A172 (cell line): Measurements from ENCODE around the gene MLST8. TPM values are rescaled to one million over a fixed set of nuclear protein-coding genes. Genes with fewer than 3 reads are reported as not detected.
"Not testable (repeated sequence)": the region's sequence is repeated elsewhere in the genome, so short reads cannot be mapped to it uniquely, and the experiment has no call there.

Experiments used
- DNase-seq: peaks from one replicate; pipeline ENCODE4 v3.0.0-alpha.2; 2015; ENCODE audit warnings: low spot score
- total RNA-seq: library from RNA; depleted of rRNA; stranded (reverse); fragments of >200 nt; shearing (Covaris generic); gene quantifications from 2 replicates; pipeline ENCODE4 v1.2.3, GENCODE V29; 2014

MLST8 gene
- total RNA-seq, 1 experiment from 2014 or later = 64.5 TPM

DNA sequence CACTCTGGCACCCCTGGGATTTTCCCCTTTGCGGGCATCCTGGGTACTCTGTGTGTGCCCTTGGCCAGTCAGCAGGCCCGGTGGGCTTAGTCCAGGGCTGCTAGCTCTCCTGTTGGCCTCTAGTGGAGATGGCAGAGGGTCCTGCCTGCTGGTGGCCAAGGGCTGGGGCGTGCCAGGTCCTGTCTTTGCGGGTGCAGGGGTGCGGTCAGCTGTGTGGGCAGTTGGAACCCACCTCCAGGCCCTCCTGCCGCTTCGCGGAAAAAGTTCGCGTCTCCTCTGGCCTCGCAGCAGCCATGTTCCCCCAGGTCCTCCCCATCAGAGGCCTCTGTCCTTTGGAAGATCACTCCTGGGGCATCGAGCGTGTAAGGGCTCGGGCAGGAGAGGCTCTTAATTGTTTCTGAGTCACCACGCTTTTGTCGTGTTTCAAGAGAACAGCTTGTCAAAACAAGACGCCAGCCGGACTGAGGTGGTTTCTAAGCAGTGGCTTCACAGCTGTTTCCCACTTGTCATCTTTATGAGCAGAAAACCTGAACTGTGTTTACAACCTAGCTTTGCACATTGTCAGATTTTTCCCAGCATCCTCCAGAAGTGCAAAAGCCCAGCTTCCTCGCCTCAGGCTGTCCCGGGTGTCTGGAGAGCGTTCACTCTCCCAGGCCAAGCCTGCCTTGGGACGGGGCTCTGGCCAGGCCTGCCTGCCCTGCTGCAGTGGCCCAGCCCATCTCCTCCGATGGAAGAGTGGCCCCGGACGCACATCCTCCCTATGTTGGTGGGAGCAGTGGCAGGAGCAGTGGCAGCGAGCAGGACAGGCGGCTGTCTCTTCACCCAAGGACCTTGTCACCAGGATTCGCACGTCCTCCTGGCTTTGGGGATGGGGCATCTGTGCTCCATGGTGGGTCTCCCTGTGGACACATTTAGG is 26.0 kb downstream of the MLST8 start:
- DNase-seq = peak; percentile 67

DNA sequence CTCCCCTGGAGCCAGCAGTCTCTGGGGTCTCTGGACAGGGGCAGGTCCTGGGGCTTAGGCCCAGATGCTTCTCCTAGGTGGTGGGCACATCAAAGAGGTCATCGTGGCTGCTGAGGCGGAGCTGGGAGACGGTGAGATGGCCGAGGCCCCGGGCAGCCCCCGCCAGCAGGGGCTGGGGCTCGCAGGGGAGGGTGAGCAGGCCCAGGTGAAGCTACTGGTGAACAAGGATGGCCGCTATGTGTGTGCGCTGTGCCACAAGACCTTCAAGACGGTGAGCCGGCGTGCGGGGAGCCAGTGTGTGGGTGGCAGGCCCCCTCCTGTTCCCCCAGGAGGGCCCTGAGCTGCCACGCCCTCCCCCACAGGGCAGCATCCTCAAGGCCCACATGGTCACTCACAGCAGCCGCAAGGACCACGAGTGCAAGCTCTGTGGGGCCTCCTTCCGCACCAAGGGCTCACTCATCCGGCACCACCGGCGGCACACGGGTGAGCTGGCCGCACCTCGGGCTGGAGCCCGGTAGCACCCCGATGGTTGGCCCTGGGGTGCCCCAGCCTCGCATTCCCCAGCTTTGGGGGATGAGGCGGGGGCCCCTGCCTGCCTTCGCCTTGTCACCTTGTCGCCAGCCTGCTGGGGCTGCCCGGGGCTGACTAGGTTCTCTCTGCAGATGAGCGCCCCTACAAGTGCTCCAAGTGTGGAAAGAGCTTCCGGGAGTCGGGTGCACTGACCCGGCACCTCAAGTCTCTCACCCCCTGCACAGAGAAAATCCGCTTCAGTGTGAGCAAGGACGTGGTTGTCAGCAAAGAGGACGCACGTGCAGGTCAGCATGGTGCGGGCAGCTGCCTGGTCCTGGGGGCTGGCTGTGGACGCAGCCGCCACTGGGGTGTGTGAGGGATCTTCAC is 27.1 kb downstream of the MLST8 start:
- no peak for DNase-seq

DNA sequence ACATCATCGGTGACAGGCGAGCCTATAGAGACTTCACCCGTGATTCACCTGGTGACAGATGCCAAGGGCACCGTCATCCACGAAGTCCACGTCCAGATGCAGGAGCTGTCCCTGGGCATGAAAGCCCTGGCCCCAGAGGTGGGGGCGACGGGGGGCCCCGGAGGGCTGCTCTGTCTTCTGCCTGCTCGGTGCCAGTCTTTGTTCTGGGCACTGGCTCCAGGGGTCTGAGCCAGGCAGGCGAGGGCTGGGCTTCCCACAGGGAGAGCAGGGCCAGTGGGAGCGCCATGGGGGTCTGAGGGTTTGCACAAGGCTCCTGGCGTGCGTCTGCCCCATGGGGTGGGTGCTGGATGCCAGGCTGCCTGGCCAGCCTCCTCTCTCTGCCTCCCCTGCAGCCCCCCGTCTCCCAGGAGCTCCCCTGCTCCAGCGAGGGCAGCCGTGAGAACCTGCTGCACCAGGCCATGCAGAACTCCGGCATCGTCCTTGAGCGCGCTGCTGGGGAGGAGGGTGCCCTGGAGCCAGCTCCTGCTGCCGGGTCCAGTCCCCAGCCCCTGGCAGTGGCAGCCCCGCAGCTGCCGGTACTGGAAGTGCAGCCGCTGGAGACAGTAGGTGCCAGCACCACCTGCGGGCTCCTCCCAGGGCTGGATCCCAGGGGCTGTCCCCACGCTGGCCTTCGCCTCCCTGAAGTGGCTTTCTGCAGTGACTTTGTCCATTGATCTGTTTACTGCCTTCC is 28.0 kb downstream of the MLST8 start:
- DNase-seq = no peak

DNA sequence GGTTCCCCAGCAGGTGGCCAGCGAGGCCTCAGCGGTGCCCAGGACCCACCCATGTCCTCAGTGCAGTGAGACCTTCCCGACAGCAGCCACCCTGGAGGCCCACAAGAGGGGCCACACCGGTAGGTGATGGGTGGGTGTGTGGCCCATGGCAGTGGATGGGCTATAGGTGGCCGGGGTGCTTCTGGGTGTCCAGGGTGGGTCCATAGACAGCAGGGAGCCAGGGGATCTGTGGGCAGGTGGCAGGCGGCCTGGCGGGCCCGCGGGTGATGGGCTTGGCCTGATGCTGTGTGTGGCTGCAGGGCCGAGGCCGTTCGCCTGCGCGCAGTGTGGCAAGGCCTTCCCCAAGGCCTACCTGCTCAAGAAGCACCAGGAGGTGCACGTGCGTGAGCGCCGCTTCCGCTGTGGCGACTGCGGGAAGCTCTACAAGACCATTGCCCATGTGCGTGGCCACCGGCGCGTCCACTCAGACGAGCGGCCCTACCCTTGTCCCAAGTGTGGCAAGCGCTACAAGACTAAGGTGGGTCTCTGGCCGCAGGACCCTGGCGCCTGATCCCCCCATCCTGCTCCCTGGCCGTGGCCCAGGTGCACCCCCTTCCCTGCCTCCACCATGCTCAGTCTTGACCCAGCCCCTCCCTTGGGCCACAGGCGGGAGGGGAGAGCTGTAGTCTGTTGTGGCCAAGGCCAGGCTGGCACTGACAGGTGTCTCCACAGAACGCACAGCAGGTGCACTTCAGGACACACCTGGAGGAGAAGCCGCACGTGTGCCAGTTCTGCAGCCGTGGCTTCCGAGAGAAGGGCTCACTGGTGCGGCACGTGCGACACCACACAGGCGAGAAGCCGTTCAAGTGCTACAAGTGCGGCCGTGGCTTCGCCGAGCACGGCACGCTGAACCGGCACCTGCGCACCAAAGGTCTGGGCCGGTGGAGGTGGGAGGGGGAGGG is 28.9 kb downstream of the MLST8 start:
- DNase-seq = no peak

DNA sequence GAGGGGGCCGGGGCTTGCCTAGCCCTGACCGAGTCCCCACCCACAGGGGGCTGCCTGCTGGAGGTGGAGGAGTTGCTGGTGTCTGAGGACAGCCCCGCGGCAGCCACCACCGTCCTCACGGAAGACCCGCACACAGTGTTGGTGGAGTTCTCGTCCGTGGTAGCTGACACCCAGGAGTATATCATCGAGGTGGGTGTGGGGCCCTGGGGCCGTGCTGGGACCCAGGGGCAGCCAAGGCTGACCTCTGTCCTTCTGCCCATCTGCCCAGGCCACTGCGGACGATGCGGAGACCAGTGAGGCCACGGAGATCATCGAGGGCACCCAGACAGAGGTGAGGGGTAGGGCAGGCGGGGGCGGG is 29.5 kb downstream of the MLST8 start:
- no peak for DNase-seq

DNA sequence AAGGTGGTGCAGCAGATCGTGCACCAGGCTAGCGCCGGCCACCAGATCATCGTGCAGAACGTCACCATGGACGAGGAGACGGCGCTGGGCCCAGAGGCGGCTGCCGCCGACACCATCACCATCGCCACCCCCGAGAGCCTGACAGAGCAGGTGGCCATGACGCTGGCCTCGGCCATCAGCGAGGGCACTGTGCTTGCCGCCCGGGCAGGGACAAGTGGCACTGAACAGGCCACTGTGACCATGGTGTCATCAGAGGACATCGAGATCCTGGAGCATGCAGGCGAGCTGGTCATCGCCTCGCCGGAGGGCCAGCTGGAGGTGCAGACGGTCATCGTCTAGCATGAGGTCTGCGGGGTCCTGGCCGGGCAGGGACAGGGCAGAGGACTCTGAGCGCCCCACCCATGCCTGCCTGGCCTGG is 30.0 kb downstream of the MLST8 start:
- DNase-seq = no peak

DNA sequence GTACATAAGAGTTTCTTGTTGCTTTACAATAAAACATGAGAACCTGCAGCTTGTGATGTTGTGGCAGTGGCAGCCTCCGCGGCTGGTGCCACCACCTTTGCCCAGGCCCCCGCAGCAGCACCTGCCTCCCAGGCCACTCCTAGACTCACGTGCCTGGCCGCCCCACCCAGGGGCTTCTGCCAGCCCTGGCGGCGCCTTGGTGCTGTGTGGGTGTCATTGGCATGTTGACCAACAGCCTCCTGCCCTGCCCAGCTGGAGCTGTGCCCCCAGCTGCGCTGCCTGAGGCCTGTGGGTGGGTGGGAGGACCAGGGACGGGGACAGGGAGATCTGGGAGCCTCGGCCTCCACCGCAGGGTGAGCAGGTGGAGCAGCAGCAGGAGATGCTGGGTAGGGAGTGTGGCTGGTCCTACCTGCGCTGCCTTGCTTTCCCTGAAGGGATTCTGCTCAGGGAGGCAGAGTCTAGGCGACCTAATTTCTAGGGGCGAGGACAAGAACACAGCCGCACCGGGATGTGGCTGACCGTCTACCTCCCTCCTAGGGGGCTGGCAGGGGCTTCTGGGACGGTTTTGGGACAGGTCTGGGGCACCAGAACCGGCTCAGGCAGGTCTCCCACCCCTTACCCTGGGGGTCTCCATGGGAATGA is 30.6 kb downstream of the MLST8 start:
- no peak for DNase-seq

DNA sequence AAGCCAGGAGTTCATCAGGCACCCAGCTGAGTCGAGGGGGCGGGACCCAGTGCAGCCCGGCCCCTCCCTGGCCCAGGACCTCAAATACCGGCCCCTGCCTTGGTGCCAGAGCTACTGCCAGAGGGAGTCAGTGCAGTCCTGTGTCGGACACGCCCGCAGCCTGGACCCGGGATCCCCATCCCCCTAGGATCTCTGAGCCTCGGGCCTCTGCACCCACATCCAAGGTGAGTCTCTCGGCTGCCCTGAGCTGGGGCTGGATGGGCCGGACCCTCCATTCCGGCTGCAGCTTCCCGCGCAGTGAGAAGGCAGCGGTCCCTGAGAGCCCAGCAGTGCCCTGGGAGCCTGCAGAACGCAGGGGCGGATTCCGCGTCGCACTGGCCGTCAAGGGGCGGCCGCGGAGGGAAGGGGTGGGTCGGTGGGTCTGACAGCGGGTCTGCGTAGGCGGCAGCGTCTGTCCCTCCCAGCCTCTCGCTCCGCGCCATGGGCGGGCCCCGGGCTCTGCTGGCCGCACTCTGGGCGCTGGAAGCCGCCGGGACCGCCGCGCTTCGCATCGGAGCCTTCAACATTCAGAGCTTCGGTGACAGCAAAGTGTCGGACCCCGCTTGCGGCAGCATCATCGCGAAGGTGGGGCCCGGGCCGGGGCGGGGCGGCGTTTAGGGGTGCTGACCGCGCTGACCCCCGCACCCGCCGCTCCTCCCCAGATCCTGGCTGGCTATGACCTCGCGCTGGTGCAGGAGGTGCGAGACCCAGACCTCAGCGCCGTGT is 31.3 kb downstream of the MLST8 start, which contains the start of gene DNASE1L2:
TSS of gene DNASE1L2 (plus strand) at position 108 of the 765 bp plus-strand sequence. CDS start at position 481, 373 bp downstream.
- no peak for DNase-seq

DNA sequence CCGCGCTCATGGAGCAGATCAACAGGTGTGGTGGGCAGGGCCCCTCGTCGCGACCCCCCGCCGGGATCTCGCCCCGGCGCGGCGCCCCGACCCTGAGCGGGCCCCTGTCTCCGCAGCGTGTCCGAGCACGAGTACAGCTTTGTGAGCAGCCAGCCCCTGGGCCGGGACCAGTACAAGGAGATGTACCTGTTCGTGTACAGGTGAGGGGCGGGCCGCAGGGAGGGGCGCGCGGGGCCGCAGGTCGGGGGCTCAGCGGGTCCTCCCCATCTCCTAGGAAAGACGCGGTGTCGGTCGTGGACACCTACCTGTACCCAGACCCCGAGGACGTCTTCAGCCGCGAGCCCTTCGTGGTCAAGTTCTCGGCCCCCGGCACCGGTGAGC is 31.8 kb downstream of the MLST8 start:
- no peak for DNase-seq

DNA sequence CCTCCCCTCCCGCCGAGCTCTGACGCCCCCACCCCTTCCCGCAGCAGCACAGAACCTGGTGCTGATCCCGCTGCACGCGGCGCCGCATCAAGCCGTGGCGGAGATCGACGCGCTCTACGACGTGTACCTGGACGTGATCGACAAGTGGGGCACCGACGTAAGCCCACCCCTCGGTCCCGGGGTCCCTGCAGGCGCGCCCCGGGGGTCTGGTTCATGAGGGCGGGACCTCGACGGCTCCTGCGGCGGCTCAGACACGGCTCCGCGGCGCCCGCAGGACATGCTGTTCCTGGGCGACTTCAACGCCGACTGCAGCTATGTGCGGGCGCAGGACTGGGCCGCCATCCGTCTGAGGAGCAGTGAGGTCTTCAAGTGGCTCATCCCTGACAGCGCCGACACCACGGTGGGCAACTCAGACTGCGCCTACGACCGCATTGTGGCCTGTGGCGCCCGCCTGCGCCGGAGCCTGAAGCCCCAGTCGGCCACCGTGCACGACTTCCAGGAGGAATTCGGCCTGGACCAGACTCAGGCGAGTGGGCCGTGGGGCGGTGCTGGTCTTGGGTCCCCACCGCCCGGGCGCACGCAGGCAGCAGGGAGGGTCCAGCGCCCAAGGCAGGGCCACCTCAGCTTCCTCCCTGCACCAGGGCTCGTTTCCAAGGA is 32.4 kb downstream of the MLST8 start:
- no peak for DNase-seq

DNA sequence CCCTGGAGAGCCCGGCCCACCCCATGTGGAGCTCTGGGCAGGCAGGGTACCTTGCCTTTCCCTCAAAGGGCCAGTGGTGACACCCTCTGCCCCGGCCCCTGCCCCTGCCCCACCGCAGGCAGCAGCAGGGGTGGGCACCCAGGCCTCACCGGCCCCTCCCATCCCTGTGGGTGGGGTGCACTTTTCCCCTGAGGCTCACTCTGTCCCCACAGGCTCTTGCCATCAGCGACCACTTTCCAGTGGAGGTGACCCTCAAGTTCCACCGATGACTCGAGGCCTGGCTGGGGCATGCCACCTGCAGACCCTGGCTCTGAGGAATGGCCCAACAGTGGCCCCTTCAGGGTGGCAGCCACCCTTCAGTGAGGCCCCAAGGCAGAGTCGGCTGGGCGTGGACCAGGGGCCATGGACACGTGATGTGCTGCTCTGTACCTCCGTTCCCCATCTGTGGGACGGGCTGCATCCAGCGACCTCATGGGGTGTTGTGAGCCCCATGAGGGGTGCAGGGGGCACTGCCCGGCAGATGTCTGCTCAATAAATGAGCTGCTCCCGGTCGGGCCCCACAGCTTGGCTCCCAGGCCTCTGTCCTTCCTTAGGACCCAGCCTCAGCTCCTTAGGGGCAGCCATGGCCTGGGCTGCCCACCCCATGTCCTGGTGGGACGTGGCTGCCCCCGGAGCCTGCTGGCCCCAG is 33.0 kb downstream of the MLST8 start:
- DNase-seq = no peak

DNA sequence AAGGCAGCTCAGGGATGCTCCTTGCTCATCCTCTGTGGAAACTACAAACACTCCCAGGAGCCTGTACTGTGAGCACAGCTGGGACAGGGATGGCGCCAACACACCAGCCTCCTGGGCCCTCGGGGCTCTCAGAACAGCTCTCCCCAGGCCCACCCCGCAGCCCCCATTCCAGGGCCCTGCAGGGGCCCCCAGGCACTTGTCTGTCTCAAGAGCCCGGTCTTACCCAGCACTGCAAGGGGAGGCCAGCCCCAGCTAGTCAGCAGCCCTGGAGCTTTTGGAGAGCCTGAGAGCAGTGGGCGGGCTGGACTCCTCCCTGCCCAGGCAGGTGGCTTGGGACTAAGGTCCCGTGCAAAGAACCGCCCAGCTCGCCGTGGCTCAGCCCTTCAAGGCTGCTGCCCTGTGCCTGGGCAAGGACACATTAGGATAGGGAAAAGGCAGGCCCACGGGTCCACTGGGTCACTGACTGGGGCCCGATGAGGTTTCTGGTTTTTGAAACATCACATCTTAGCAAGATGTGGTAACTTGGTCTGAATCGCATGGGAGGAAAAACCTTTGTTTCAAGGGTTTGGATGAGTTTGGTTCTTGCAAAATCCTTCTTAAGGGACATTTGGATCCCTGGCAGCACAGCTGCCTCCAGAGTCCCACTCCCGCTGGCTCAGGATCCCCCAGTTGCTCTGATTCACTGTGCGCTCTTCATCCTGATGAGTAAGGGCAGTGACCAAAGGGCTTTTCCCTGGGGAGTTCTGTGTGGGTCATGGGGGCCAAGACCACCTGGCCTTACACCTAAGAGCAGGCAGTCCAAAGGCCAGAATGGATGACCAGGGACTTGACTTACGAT is 33.8 kb downstream of the MLST8 start:
- no peak for DNase-seq

DNA sequence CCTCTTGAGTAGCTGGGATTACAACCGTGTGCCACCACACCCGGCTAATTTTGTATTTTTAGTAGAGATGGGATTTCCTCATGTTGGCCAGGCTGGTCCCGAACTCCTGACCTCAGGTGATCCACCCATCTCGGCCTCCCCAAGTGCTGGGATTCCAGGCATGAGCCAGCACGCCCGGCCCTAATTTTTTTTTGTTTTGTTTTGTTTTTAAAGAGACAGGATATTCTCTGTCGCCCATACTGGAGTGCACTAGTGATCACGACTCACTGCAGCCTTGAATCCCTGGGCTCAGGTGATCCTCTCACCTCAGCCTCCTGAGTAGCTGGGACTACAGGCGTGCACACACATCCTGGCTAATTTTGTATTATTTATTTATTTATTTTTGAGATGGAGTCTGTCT is 35.1 kb downstream of the MLST8 start:
- DNase-seq = not testable (repeated sequence)

DNA sequence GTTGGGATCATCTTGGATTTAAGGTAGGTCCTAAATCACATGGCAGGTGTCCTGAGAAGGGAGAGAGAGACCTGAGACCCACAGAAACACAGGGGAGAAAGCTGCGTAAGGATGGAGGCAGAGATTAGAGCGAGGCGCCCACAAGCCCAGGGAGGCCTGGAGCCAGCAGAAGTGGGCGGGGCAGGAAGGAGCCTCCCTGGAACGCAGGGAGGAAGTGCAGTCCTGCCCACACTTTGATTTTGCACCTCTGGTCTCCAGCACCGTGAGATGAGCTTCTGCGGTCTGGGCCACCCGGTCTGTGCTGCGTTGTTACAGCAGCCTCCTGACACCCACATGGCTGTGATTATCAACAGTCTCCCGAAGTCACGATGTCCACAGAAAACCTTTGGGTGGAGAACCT is 37.3 kb downstream of the MLST8 start:
- DNase-seq = no peak

DNA sequence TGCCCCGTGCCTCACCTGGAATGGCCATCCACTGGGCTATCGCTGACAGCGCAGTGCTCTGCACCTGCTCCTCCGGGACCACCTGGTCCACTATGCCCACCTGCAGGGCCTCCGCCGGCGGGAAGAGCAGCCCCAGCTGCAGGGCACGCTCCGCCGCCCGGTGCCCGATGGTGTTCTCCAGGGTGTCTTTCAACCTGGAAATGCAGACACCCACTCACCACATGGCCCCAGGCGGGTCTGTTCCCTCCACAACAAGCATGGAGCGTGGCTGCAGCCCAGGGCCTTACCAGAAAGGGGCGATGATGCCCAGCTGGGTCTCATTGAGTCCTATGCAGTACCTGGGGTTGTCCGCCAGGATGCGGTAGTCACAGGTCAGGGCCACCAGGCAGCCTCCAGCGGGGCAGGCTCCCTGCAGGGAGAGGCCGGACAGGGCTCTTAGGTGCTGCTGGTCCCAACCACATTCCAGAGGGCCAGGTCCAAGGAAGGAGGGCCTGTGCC is 37.8 kb downstream of the MLST8 start:
- no peak for DNase-seq

DNA sequence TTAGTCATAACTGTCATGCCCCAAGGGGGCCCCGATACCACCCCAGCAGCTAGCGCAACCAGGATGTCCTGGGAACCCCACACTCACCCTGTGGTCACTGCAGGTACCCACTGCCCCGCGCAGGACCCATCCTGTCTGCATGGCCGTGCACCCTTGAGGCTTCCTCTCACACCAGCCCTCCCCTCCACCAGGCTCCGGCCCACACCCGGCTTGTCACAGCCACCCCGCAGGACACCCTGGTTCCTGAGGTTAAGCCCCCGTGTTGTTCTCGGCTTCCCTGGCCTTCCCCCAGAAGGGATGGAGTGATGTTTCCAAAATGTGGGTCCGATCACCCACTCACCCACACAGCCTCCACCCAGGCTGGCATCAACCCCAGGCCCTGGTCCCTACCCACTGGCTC is 38.5 kb downstream of the MLST8 start:
- no peak for DNase-seq

DNA sequence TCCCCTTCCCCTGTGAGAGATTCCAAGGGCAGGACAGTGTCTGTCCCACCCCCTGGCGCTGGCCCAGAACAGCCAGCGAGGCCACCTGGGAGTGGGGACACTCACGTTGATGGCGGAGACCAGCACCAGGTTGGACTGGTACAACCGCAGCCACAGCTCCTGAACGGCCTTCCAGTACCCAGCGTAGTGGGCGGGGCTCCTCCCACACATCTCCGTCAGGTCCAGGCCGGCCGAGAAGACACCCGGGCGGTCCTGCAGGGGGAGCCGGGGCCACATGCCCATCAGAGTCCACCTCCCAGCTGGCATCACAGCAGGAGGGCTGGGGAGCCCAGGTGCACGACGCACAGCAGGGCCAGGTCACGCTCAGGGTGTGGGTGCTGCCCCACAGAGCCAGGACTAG is 39.0 kb downstream of the MLST8 start:
- no peak for DNase-seq
